T-helper 2 cell (primary cell): ENCODE data around the gene CACHD1.
"Not testable (repeated sequence)": the region's sequence is repeated elsewhere in the genome, so short reads cannot be mapped to it uniquely, and the experiment has no call there.

Experiments used
- DNase-seq, 5 experiments: peaks; one replicate each; pipeline versions ENCODE4 v3.0.0 to v3.0.0-alpha.2; 2012 to 2022

CACHD1 gene

DNA sequence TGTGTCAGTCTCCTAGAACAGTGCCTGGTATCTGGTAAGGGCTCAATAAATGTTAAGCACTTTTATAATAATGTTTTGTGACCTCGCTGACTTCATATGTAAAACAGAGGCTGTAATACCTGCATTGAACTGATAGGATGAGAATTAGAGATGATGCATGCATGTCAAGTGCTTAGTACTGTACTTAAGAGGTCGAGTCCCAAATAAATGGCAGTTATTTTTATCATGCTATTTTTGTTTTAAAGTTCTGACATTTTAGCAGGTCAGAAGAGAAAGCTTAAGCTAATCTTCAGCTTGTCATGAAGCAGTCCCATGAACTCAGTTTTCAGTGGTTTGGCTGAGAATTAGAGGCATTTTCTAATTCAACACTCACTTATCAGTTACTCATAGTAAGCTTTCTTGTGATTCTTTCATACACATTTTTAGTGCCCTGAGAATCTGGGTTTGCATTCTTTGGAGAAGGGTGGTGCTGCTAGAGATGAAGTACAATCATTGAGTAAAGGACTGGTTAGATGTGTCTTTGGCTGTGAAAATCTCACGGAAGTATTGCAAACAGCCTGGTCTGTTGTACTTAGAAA is 199.3 kb downstream of the CACHD1 start:
- no peak for DNase-seq

- DNase-seq: peak in 1 of 5 experiments; percentile 9
Measured at GRCh38 chr1:64675718-64676345, 205.9 kb downstream of the CACHD1 start.

GRCh38 chr1:64676386-64676785 is 206.5 kb downstream of the CACHD1 start:
- DNase-seq: no peak

GRCh38 chr1:64677532-64677931 is 207.6 kb downstream of the CACHD1 start:
- no peak for DNase-seq

GRCh38 chr1:64678366-64678765 is 208.4 kb downstream of the CACHD1 start:
- no peak for DNase-seq

GRCh38 chr1:64679177-64679576 is 209.2 kb downstream of the CACHD1 start:
- DNase-seq: no peak

- no peak for DNase-seq
Measured at GRCh38 chr1:64680599-64680998, 210.7 kb downstream of the CACHD1 start.

- no peak for DNase-seq
Measured at GRCh38 chr1:64681043-64681442, 211.1 kb downstream of the CACHD1 start.

- no peak for DNase-seq
Measured at GRCh38 chr1:64683419-64683818, 213.5 kb downstream of the CACHD1 start.

GRCh38 chr1:64685217-64685616 is 215.3 kb downstream of the CACHD1 start:
- no peak for DNase-seq

- no peak for DNase-seq
Measured at GRCh38 chr1:64685765-64686341, 215.9 kb downstream of the CACHD1 start.

DNA sequence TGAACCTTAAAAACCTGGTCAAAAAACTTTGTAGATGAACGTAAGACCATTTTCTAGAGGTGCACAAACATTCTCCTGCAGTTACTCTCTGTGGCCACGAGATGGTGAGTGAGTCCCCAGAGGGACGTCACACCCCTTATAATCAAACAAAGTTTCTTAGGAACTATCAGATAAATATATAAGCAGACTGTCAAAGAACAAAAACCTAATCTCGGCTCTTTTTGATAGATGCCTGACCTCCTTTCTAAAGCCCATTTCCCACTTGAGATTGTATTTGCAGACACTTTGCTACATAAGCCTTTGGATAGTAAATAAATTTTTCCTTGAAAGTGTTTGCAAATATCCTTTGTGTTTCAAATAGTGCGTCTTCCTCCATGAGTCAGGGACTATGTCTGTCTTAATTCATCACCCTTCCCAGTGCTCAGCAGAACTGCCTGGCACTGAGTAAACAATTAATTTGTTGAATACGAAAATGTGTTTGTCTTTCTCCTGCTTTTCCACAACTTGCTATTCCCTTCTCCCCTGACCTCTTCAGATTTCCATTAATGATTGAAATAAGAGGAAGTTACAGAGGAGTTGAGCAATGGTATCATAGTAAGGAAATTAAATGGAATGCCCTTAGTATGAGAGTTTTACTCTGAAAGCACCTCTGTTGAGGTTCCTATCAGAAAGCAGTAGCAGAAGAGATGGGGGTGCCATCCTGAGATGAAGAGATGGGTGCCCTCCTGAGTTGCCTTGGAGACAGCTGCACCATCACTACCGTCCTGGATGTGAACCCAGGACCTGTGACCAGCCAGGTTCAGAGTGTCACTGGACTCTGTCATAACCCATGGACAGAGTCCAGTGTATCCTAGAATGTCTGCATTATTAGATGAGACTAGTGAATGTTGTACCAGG is 217.1 kb downstream of the CACHD1 start:
- peak in 2 of 5 experiments; percentile 4 to 43 for DNase-seq

DNA sequence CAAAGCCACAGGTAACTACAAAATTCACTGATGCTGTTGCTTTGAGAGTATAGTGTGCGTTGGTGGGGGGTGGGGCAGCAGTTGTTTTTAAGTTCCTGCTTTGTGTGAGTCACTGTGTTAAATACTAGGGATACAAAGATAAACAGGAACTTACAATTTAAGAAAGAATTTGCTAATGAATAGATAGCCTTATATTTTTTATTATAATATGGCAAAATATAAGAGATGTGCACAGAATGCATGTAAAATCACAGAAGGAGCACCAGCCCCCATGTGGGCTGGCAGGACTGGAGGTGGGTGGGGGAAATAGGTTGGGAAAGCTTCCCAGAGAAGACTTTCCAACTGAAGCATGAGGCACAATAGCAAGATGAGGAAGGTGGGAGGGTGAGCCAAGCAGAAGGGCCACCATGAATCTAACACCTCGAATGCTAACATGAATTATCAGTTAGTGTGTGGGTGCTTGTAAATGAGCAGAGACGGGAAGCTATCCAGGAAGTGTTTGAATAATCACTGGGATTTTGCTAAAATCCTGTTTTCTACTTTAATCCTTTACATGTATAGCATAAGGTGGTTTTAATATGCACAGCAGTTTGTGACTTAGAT is 217.9 kb downstream of the CACHD1 start:
- no peak for DNase-seq

- peak in 1 of 5 experiments; percentile 56 for DNase-seq
Measured at GRCh38 chr1:64691626-64692025, 221.7 kb downstream of the CACHD1 start.

- no peak for DNase-seq
Measured at GRCh38 chr1:64692911-64693310, 223.0 kb downstream of the CACHD1 start.

- no peak for DNase-seq
Measured at GRCh38 chr1:64693406-64693805, 223.5 kb downstream of the CACHD1 start.

DNA sequence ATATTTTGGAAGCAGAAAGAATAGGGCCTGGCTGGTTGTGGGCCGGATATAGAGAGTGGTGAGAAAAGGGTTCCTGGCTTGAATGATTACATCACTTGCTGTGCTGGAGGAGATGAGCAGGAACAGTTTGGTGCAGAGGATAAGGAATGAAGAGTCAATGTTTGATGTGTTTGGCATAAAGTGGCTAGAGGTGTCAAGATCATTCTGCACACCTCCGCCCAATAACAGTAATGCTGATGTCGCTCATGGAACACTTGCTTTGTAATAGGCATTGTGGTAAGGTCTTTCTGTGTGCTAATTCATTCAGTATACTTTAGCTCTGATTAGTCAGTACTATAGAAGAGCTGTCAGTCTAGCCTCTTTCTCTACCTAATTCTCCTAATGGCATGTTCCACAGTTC is 226.9 kb downstream of the CACHD1 start:
- no peak for DNase-seq

GRCh38 chr1:64699327-64699726 is 229.4 kb downstream of the CACHD1 start:
- no peak for DNase-seq

- no peak for DNase-seq
Measured at GRCh38 chr1:64701071-64701470, 231.1 kb downstream of the CACHD1 start.

DNA sequence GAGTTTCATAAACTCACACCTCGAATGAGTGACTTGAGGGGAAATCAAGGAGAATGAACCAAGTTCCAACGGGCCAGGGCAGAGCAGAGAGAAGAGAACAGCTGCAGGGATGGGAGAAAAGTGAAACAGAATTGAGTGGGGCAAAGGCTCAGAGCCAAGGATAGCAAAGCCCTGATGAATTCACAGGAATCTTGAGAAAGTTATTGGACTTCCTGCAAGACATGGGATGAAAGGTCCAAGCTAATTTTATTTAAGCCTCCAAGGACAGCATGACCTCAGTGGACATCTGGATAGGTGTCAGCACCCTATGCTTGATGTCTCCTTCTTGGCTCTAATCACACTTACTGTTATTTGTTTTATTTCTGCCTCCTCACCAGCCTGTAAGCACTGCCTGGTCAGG is 232.0 kb downstream of the CACHD1 start:
- no peak for DNase-seq

- DNase-seq: not testable (repeated sequence)
Measured at GRCh38 chr1:64702670-64703069, 232.7 kb downstream of the CACHD1 start.

DNA sequence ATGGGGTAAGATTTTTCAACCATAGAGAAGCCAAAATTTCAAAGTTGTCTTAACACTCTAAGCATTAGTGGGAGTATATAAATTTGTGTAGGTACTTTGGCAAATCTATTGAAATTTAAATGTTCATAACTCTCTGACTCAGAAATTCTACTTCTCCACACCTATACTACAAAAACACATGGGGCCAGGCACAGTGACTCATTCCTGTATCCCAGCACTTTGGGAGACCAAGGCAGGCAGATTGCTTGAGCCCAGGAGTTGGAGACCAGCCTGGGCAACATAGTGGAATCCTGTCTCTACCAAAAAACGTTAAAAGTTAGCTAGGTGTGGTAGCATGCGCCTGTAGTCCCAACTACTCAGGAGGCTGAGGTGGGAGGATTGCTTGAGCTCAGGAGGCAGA is 233.7 kb downstream of the CACHD1 start:
- DNase-seq: no peak

DNA sequence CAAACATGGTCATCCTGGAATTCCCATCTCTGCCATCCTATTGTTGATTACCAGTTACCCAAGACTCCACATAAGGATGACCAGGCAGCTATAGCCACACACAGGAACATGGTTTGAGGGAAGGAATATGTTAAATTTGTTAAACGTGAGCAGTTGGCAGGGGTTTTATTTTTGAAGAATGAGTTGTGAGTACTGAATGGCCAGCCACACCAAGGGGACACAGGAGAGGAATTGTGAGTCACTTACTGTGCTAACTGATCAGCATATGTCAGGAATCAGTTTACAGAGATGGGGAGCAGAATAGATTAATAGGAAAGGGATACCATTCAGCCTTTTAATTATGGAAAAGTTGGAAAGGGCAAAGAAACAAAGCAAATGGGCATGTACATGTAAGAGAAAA is 235.7 kb downstream of the CACHD1 start:
- no peak for DNase-seq
